H1 (cell line): ENCODE measurements around the gene TRAK1. TPM values are rescaled to one million over a fixed set of nuclear protein-coding genes. Genes with fewer than 3 reads are reported as not detected.

Experiments used
- CHD1 ChIP-seq: IDR thresholded peaks from 2 replicates; pipeline ENCODE4 v1.6.1; 2012; ENCODE audit warnings: low read depth, low read length, improper control_type of control experiment
- CHD2 ChIP-seq: IDR thresholded peaks from 2 replicates; pipeline ENCODE4 v1.6.1; 2012; ENCODE audit warnings: low read length, improper control_type of control experiment
- CHD7 ChIP-seq: fragments of 300-600 bp; sonication (generic); IDR thresholded peaks from 2 replicates; pipeline ENCODE4 v1.7.1; 2012; ENCODE audit warnings: low read length, moderate library complexity, mild to moderate bottlenecking, inconsistent platforms; ENCODE audit not compliant: insufficient replicate concordance
- FOSL1 ChIP-seq: IDR thresholded peaks from 2 replicates; pipeline ENCODE4 v1.6.1; 2011; ENCODE audit warnings: mild to moderate bottlenecking, low read depth, low read length, moderate library complexity; ENCODE audit not compliant: insufficient read depth
- JUN ChIP-seq: IDR thresholded peaks from 2 replicates; pipeline ENCODE4 v1.6.1; 2011; ENCODE audit warnings: low read depth, mild to moderate bottlenecking, improper control_type of control experiment, low read length
- PHF8 ChIP-seq: fragments of 200-600 bp; sonication (generic); conservative IDR thresholded peaks from 2 replicates; pipeline ENCODE4 v1.7.1; 2012; ENCODE audit warnings: low read depth, mild to moderate bottlenecking, inconsistent platforms, low read length, moderate library complexity
- RAD21 ChIP-seq, 2 experiments: IDR thresholded peaks in 1 of 2; conservative IDR thresholded peaks in 1 of 2; 2 replicates each; pipeline ENCODE4 v1.6.1; 2011; ENCODE audit warnings: low read depth in 2 of 2, low read length in 2 of 2, improper control_type of control experiment in 1 of 2, inconsistent platforms in 1 of 2, mild to moderate bottlenecking in 1 of 2, moderate library complexity in 1 of 2
- SP1 ChIP-seq: IDR thresholded peaks from 2 replicates; pipeline ENCODE4 v1.6.1; 2011; ENCODE audit warnings: low read depth, low read length
- TAF7 ChIP-seq: optimal IDR thresholded peaks from 2 replicates; pipeline ENCODE3; 2011; ENCODE audit warnings: low read depth, mild to moderate bottlenecking, inconsistent platforms, low read length, moderate library complexity, borderline replicate concordance
- TCF12 ChIP-seq: IDR thresholded peaks from 2 replicates; pipeline ENCODE4 v1.6.1; 2011; ENCODE audit warnings: low read depth, mild to moderate bottlenecking, low read length
- polyA plus RNA-seq, 7 experiments: library from polyadenylated mRNA; depleted of rRNA in 3 of 7; stranded (reverse) in 5 of 7; unstranded in 2 of 7; fragments of >200 nt in 5 of 7; fragments of 200-250 nt in 2 of 7; gene quantifications; 1 replicate in 5 of 7; 2 replicates in 1 of 7; 4 replicates in 1 of 7; pipeline versions ENCODE4 v1.2.1 to v1.2.3, GENCODE V29; 2011 to 2013; ENCODE audit warnings: missing spikeins in 2 of 7, mixed read lengths in 2 of 7
- total RNA-seq: library from RNA; stranded (reverse); fragmentation: NEBNext Ultra II Directional; extraction: Animal tissue kit (Norgen Biotek cat#: 25700); gene quantifications from 2 replicates; pipeline ENCODE4 v1.2.1, GENCODE V29; 2021

The TRAK1 gene
- total and polyA plus RNA-seq, 2 of the 8 experiments (the other 6 are each of a cell fraction or from before 2014, with no cell fraction given) = 21.3 to 32.7 TPM

GRCh38 chr3:42081838-42082473 lies 9.2 kb upstream of the TRAK1 start (continued):
- TF ChIP-seq CHD7 = no peak
- TF ChIP-seq CHD1 = no peak
- no peak for TF ChIP-seq PHF8
- TF ChIP-seq TCF12 = no peak
- TF ChIP-seq RAD21 (IDR thresholded peaks at IDR 0.05 in 1 of 2, conservative IDR thresholded peaks at IDR 0.05 in 1 of 2; ENCODE audit: low read depth in 2 of 2, low read length in 2 of 2) = no peak
- no peak for TF ChIP-seq FOSL1
- TF ChIP-seq CHD2 = no peak
- TF ChIP-seq SP1 = no peak
- TF ChIP-seq JUN = no peak
- no peak for TF ChIP-seq TAF7
